Suprapubic skin (tissue), 4 donors: ENCODE measurements around the gene ANKUB1. TPM values are rescaled to one million over a fixed set of nuclear protein-coding genes. Genes with fewer than 3 reads are reported as not detected.

Experiments used
- DNase-seq, 2 donors: peaks; one replicate each; pipeline ENCODE4 v3.0.0-alpha.2; 2019; ENCODE audit warnings: low spot score in 2 of 2
- H3K27ac ChIP-seq: fragments of 200-600 bp; sonication (generic); one replicate; pipeline ENCODE4 v1.5.1; 2019
- H3K27me3 ChIP-seq: fragments of 200-600 bp; sonication (generic); one replicate; pipeline ENCODE4 v1.5.1; 2019
- H3K36me3 ChIP-seq: fragments of 200-600 bp; sonication (generic); one replicate; pipeline ENCODE4 v1.5.1; 2019
- H3K4me1 ChIP-seq: fragments of 200-600 bp; sonication (generic); one replicate; pipeline ENCODE4 v1.5.1; 2019
- H3K4me3 ChIP-seq: fragments of 200-600 bp; sonication (generic); one replicate; pipeline ENCODE4 v1.5.1; 2019; ENCODE audit warnings: mild to moderate bottlenecking
- H3K9me3 ChIP-seq: fragments of 200-600 bp; sonication (generic); one replicate; pipeline ENCODE4 v1.5.1; 2019
- EP300 ChIP-seq: sonication (generic); formaldehyde crosslinking; IDR thresholded peaks from one replicate; pipeline ENCODE4 v1.6.1; 2017; ENCODE audit warnings: antibody characterized with exemption
- POLR2A ChIP-seq, 2 donors: fragments of 450-650 bp; IDR thresholded peaks; one replicate each; pipeline ENCODE4 v1.6.1; 2017; ENCODE audit warnings: antibody characterized with exemption in 2 of 2, mild to moderate bottlenecking in 2 of 2, moderate library complexity in 2 of 2
- POLR2AphosphoS5 ChIP-seq, 3 donors: sonication (generic); formaldehyde crosslinking; IDR thresholded peaks; one replicate each; pipeline ENCODE4 v1.6.1; 2017; ENCODE audit warnings: antibody characterized with exemption in 3 of 3
- WGBS: methylation state at CpG from one replicate; pipeline ENCODE4 v1.1.5; 2018; 5-methylcytosine and 5-hydroxymethylcytosine counted together
- total RNA-seq, 4 donors: library from RNA; depleted of rRNA; stranded (reverse); fragments of >200 nt; gene quantifications; one replicate each; pipeline ENCODE4 v1.1.0, GENCODE V29; 2016
- TF ChIP-seq, protein P1 (sequence below), 2 donors: fragments of 200-600 bp in 1 of 2; fragments of 450-650 bp in 1 of 2; sonication (generic) in 1 of 2; IDR thresholded peaks; one replicate each; pipeline ENCODE4 v1.5.1; 2016 to 2019; ENCODE audit warnings: antibody characterized with exemption in 2 of 2, mild to moderate bottlenecking in 1 of 2, moderate library complexity in 1 of 2

ANKUB1 gene
- total RNA-seq, 4 donors from 2014 or later = not detected

DNA sequence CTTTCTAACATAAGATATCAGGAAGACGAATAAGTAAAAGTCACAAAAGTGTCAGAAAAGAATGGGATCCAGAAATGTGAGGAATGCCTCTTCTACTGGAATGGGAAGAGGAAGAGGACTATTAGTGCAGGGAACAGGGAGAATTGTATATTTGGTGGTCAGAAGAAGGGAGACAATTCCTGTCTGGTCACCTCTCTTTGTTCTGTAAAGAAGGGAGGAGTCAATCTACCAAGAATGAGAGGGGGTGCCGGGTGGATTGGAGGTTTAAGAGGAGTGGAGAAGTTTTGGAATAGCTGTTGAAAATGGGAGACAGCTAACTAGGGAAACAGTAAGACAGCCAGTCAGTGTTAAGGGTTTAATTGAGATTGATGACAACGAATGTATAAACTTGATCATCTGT, 60.1 kb downstream of the ANKUB1 start:
- no peaks in the 10 kb centered on the region for H3K36me3 ChIP-seq
- H3K4me1 ChIP-seq = no peaks in the 10 kb centered on the region
- 94% methylated on average over 3 of the region's 3 CpGs for WGBS
- no peaks in the 10 kb centered on the region for H3K9me3 ChIP-seq
- H3K27ac ChIP-seq = no peak overlapping the region
- no peak overlapping the region for H3K4me3 ChIP-seq
- TF ChIP-seq POLR2A (IDR thresholded peaks at IDR 0.05) = no peak
- TF ChIP-seq, protein P1, sequence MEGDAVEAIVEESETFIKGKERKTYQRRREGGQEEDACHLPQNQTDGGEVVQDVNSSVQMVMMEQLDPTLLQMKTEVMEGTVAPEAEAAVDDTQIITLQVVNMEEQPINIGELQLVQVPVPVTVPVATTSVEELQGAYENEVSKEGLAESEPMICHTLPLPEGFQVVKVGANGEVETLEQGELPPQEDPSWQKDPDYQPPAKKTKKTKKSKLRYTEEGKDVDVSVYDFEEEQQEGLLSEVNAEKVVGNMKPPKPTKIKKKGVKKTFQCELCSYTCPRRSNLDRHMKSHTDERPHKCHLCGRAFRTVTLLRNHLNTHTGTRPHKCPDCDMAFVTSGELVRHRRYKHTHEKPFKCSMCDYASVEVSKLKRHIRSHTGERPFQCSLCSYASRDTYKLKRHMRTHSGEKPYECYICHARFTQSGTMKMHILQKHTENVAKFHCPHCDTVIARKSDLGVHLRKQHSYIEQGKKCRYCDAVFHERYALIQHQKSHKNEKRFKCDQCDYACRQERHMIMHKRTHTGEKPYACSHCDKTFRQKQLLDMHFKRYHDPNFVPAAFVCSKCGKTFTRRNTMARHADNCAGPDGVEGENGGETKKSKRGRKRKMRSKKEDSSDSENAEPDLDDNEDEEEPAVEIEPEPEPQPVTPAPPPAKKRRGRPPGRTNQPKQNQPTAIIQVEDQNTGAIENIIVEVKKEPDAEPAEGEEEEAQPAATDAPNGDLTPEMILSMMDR (IDR thresholded peaks at IDR 0.05) = no peak
- TF ChIP-seq EP300 = no peak
- TF ChIP-seq POLR2AphosphoS5 (IDR thresholded peaks at IDR 0.05) = no peak
- no peaks in the 10 kb centered on the region for H3K27me3 ChIP-seq
- DNase-seq = no peak

- Histone ChIP-seq H3K36me3 (no peaks in the 10 kb centered on the region), H3K4me1 (no peaks in the 10 kb centered on the region), H3K9me3 (no peaks in the 10 kb centered on the region), H3K27ac (no peak overlapping the region), H3K27me3 (no peaks in the 10 kb centered on the region), H3K4me3 (no peak overlapping the region)
- WGBS = 74% methylated on average over 2 of the region's 2 CpGs
- DNase-seq = no peak
- no peak for TF ChIP-seq POLR2A (IDR thresholded peaks at IDR 0.05)
- no peak for TF ChIP-seq POLR2AphosphoS5 (IDR thresholded peaks at IDR 0.05)
- TF ChIP-seq, protein P1 (IDR thresholded peaks at IDR 0.05) = no peak
- no peak for TF ChIP-seq EP300
Measured at GRCh38 chr3:149727656-149728055, 64.7 kb downstream of the ANKUB1 start.

- H3K4me1 ChIP-seq = no peaks in the 10 kb centered on the region
- H3K4me3 ChIP-seq = no peak overlapping the region
- WGBS = 89% methylated on average over 2 of the region's 2 CpGs
- TF ChIP-seq POLR2A (IDR thresholded peaks at IDR 0.05) (no peak), POLR2AphosphoS5 (IDR thresholded peaks at IDR 0.05) (no peak), EP300 (no peak)
- TF ChIP-seq, protein P1 (IDR thresholded peaks at IDR 0.05) = no peak
- H3K27me3 ChIP-seq = no peaks in the 10 kb centered on the region
- H3K27ac ChIP-seq = no peak overlapping the region
- no peaks in the 10 kb centered on the region for H3K36me3 ChIP-seq
- no peak for DNase-seq
- H3K9me3 ChIP-seq = no peaks in the 10 kb centered on the region
Measured at GRCh38 chr3:149726716-149727407, 65.5 kb downstream of the ANKUB1 start.

GRCh38 chr3:149723781-149724180, 68.6 kb downstream of the ANKUB1 start:
- no peak overlapping the region for H3K4me3 ChIP-seq
- TF ChIP-seq POLR2AphosphoS5 (IDR thresholded peaks at IDR 0.05) (no peak), POLR2A (IDR thresholded peaks at IDR 0.05) (no peak), EP300 (no peak)
- TF ChIP-seq, protein P1 (IDR thresholded peaks at IDR 0.05) = no peak
- no peaks in the 10 kb centered on the region for H3K36me3 ChIP-seq

DNA sequence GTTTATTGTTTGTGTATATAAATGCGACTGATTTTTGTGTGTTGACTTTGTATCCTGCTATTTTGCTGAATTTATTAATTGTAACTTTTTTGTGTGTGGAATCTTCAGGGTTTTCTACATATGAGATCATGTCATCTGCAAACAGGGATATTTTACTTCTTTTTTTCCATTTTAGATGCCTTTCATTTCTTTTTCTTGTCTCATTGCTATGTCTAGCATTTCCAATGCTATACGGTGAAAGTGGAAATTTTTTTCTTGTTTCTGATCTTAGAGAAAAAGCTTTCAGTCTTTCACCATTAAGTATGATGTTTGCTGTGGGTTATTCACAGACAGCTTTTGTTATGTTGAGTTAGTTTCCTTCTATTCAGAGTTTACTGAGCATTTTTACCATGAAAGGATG, 71.4 kb downstream of the ANKUB1 start:
- no peak overlapping the region for H3K27ac ChIP-seq
- 93% methylated on average over 2 of the region's 2 CpGs for WGBS
- H3K4me1 ChIP-seq = peaks cover 2% of the 10 kb centered on the region
- no peaks in the 10 kb centered on the region for H3K36me3 ChIP-seq
- H3K27me3 ChIP-seq = no peaks in the 10 kb centered on the region
- no peaks in the 10 kb centered on the region for H3K9me3 ChIP-seq
- no peak for DNase-seq
- TF ChIP-seq EP300 (no peak), POLR2A (IDR thresholded peaks at IDR 0.05) (no peak), POLR2AphosphoS5 (IDR thresholded peaks at IDR 0.05) (no peak)
- TF ChIP-seq, protein P1 (IDR thresholded peaks at IDR 0.05) = no peak
- no peak overlapping the region for H3K4me3 ChIP-seq

More at GRCh38 chr3:149723781-149724180, 68.6 kb downstream of the ANKUB1 start:
- no peak for DNase-seq
- H3K9me3 ChIP-seq = no peaks in the 10 kb centered on the region
- H3K4me1 ChIP-seq = no peaks in the 10 kb centered on the region
- no peaks in the 10 kb centered on the region for H3K27me3 ChIP-seq
- H3K27ac ChIP-seq = no peak overlapping the region
